Measurements from ENCODE around the gene DNAAF3.
"Not testable (repeated sequence)": the region's sequence is repeated elsewhere in the genome, so short reads cannot be mapped to it uniquely, and the experiment has no call there.

DNAAF3 gene

GRCh38 chr19:55166530-55167268 lies at the start of gene DNAAF3:
Gene DNAAF3, minus strand, starts transcription at chr19:55166613. Its CDS starts 200 bp downstream, at chr19:55166413.
- DNase-seq, result peak; percentile 74

- DNase-seq, result no peak
Measured at GRCh38 chr19:55213547-55213946, 47.1 kb upstream of the DNAAF3 start.

GRCh38 chr19:55212447-55212846 lies 46.0 kb upstream of the DNAAF3 start:
- no peak for DNase-seq

- peak; percentile 6 for DNase-seq
Measured at GRCh38 chr19:55209693-55210472, 43.5 kb upstream of the DNAAF3 start.

- no peak for DNase-seq
Measured at GRCh38 chr19:55208880-55209692, 42.7 kb upstream of the DNAAF3 start, which contains the start of gene PTPRH. Gene PTPRH, minus strand, starts transcription at chr19:55209501. Its CDS starts 68 bp downstream, at chr19:55209433.

GRCh38 chr19:55206664-55207500 lies 40.5 kb upstream of the DNAAF3 start:
- DNase-seq, result peak; percentile 29

GRCh38 chr19:55202199-55202598 lies 35.8 kb upstream of the DNAAF3 start:
- not testable (repeated sequence) for DNase-seq

- no peak for DNase-seq
Measured at GRCh38 chr19:55199620-55200204, 33.3 kb upstream of the DNAAF3 start.

- no peak for DNase-seq
Measured at GRCh38 chr19:55198651-55199050, 32.2 kb upstream of the DNAAF3 start.

- no peak for DNase-seq
Measured at GRCh38 chr19:55197528-55197927, 31.1 kb upstream of the DNAAF3 start.

GRCh38 chr19:55196803-55197202 lies 30.4 kb upstream of the DNAAF3 start:
- no peak for DNase-seq

- DNase-seq, result no peak
Measured at GRCh38 chr19:55193481-55193880, 27.1 kb upstream of the DNAAF3 start.

- DNase-seq, result no peak
Measured at GRCh38 chr19:55189403-55189835, 23.0 kb upstream of the DNAAF3 start.

- DNase-seq, result no peak
Measured at GRCh38 chr19:55188625-55189024, 22.2 kb upstream of the DNAAF3 start.

GRCh38 chr19:55186080-55186479 lies 19.7 kb upstream of the DNAAF3 start:
- DNase-seq, result no peak

GRCh38 chr19:55181740-55182139 lies 15.3 kb upstream of the DNAAF3 start:
- no peak for DNase-seq

- DNase-seq, result no peak
Measured at GRCh38 chr19:55179606-55180484, 13.4 kb upstream of the DNAAF3 start, which contains the start of gene SYT5. Gene SYT5, minus strand, starts transcription at chr19:55180289. Its CDS starts 1,248 bp downstream, at chr19:55179041.

GRCh38 chr19:55178781-55179599 lies 12.6 kb upstream of the DNAAF3 start:
- peak; percentile 79 for DNase-seq

GRCh38 chr19:55176076-55176475 lies 9.7 kb upstream of the DNAAF3 start:
- DNase-seq, result no peak
